Heart right ventricle (tissue), 16 donors: ENCODE data around the gene RNF144A. TPM values are rescaled to one million over a fixed set of nuclear protein-coding genes. Genes with fewer than 3 reads are reported as not detected.

ENCODE experiments used
- ATAC-seq, 8 donors: fragments of 200-7000 bp; cut with Tn5 transposase; one replicate each; pipeline ENCODE4 v1.9.1; 2020; ENCODE audit warnings: mild to moderate bottlenecking in 8 of 8, moderate library complexity in 8 of 8, moderate number of reproducible peaks in 1 of 8
- DNase-seq, 2 donors: peaks; one replicate each; pipeline ENCODE4 v3.0.0-alpha.2; 2020
- H3K27ac ChIP-seq, 10 donors: fragments of 200-600 bp; sonication (generic) in 2 of 10; one replicate each; pipeline versions ENCODE4 v1.5.0 to v1.8.0; 2020 to 2022; ENCODE audit warnings: mild to moderate bottlenecking in 3 of 10
- H3K27me3 ChIP-seq, 7 donors: fragments of 200-600 bp; one replicate each; pipeline ENCODE4 v1.8.0; 2021 to 2022; ENCODE audit warnings: mild to moderate bottlenecking in 2 of 7
- H3K36me3 ChIP-seq, 9 donors: fragments of 200-600 bp; sonication (generic) in 1 of 9; one replicate each; pipeline versions ENCODE4 v1.5.0 to v1.8.0; 2020 to 2022; ENCODE audit warnings: mild to moderate bottlenecking in 2 of 9
- H3K4me1 ChIP-seq, 9 donors: fragments of 200-600 bp; sonication (generic) in 1 of 9; one replicate each; pipeline versions ENCODE4 v1.5.0 to v1.8.0; 2020 to 2022; ENCODE audit warnings: mild to moderate bottlenecking in 4 of 9
- H3K4me3 ChIP-seq, 10 donors: fragments of 200-600 bp; sonication (generic) in 2 of 10; one replicate each; pipeline versions ENCODE4 v1.5.0 to v1.8.0; 2020 to 2022; ENCODE audit warnings: mild to moderate bottlenecking in 7 of 10, moderate library complexity in 2 of 10
- H3K9me3 ChIP-seq, 11 donors: fragments of 200-600 bp in 10 of 11; sonication (generic) in 2 of 11; one replicate each; pipeline versions ENCODE4 v1.5.0 to v1.8.0; 2013 to 2022; ENCODE audit warnings: mild to moderate bottlenecking in 2 of 11, control low read depth in 1 of 11, moderate library complexity in 1 of 11
- WGBS, 2 donors: extraction: QIAGEN DNeasy Blood & Tissue Kit; methylation state at CpG; one replicate each; pipeline ENCODE4 v1.1.7; 2013; ENCODE audit warnings: inconsistent platforms in 1 of 2; 5-methylcytosine and 5-hydroxymethylcytosine counted together
- intact Hi-C, 10 donors: fragments of 100-400 bp; cut with DNase I; formaldehyde crosslinking; loops; one replicate each; pipeline versions ENCODE4 v1.11.1 to v1.14.2; 2022
- polyA plus RNA-seq, 2 donors: library from polyadenylated mRNA; stranded (reverse); fragments of 200-250 nt; gene quantifications; one replicate each; pipeline ENCODE4 v1.2.3, GENCODE V29; 2013
- total RNA-seq, 10 donors: library from RNA; stranded (reverse); fragmentation: NEBNext Ultra II Directional in 3 of 10; extraction: Animal tissue kit (Norgen Biotek cat#: 25700) in 3 of 10; gene quantifications; one replicate each; pipeline versions ENCODE4 v1.2.1 to v1.2.4, GENCODE V29; 2021 to 2023
- TF ChIP-seq, protein P1 (sequence below), 9 donors: fragments of 200-600 bp; sonication (generic) in 2 of 9; IDR thresholded peaks; one replicate each; pipeline versions ENCODE4 v1.5.0 to v1.8.0; 2021 to 2022; ENCODE audit warnings: antibody characterized with exemption in 9 of 9, mild to moderate bottlenecking in 5 of 9, moderate library complexity in 1 of 9
- donor health status: Arrhythmogenic right ventricular cardiomyopathy.
- donor health status: ischemic (EF 13 %, LVEDD 7.1; RV severe dilation, severe dysfunction).
- donor health status: healthy with polysubstance abuse.
- donor health status: DM: no; HTN: yes; CAD: no.
- donor health status: DM: no; HTN: no; CAD: no.
- donor health status: ischemic (EF 25% LVEDD 6.9; RV normal size, moderate dysfunction).
- donor health status: ischemic (EF 25% LVEDD 5.7; RV mildly dilated, moderate dysfunction).
- donor health status: healthy.
- donor health status: DM: yes; HTN: yes; CAD: no.
- donor health status: Ischemic cardiomyopathy.
- donor health status: ischemic (EF 35%, LVEDD 5.7; RV mildly dilated, moderate dysfunction).
- donor health status: nonischemic (EF 11% LVEDD 7.7; RV severe dilation, severe dysfunction).
- donor health status: DM: yes; HTN: yes; CAD: no.
- donor health status: PGD.
- donor health status: ischemic (EF 29% LVEDD 5.4; RV normal size, mild dysfunction).
- donor health status: nonischemic (EF 23%, LVEDD 6.1; RV moderate dilation, normal function).

RNF144A gene
- total and polyA plus RNA-seq, 12 donors: 3.6 to 19.7 (median 11.6) TPM

DNA sequence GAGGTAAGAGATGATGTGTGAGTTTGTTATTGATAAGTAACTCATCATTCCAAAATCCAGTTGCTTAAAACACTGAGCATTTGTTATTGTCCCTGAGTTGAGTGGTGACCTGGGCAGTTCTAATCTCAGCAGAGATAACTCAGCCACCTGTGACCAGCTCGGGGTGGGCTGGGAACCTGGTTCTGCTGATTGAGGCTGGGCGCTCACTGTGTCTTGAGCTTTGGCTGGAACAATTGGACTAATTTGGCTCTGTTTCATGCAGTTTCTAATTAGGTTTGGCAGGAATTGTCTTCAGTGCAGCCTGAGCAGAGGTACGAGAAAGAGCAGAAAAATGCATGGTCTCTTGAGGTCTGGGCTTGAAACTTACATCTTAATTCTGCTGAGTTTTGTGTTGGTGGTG, 144.7 kb downstream of the RNF144A start:
- Histone ChIP-seq H3K4me3 (no peak overlapping the region), H3K9me3 (peaks cover 0 to 11% (median 0%) of the 10 kb centered on the region in 11 donors), H3K4me1 (peaks cover 0 to 29% (median 0%) of the 10 kb centered on the region in 9 donors), H3K27ac (no peak overlapping the region), H3K36me3 (no peaks in the 10 kb centered on the region), H3K27me3 (no peaks in the 10 kb centered on the region)
- ATAC-seq (no peak), DNase-seq (no peak)
- TF ChIP-seq, protein P1, sequence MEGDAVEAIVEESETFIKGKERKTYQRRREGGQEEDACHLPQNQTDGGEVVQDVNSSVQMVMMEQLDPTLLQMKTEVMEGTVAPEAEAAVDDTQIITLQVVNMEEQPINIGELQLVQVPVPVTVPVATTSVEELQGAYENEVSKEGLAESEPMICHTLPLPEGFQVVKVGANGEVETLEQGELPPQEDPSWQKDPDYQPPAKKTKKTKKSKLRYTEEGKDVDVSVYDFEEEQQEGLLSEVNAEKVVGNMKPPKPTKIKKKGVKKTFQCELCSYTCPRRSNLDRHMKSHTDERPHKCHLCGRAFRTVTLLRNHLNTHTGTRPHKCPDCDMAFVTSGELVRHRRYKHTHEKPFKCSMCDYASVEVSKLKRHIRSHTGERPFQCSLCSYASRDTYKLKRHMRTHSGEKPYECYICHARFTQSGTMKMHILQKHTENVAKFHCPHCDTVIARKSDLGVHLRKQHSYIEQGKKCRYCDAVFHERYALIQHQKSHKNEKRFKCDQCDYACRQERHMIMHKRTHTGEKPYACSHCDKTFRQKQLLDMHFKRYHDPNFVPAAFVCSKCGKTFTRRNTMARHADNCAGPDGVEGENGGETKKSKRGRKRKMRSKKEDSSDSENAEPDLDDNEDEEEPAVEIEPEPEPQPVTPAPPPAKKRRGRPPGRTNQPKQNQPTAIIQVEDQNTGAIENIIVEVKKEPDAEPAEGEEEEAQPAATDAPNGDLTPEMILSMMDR (IDR thresholded peaks at IDR 0.05): no peak
- intact Hi-C loops: no loop called here
- 84 to 90% methylated on average over 3 of the region's 3 CpGs for WGBS, 2 donors

DNA sequence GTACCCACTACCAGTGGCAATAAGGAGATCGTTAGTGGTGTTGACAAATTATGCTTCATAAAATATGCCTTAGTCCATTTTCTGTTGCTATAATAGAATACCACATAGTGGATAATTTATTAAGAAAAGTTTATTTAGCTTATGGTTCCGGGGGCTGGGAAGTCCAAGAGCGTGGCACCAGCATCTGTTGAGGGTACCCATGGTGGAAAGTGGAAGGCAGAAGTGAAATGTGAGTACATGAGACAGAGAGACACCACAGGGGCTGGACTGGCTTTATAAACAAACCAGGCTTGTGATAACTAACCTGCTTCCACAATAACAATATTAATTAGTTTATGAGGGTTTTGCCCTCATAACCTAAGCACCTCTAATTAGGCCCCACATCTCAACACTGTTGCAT, 146.6 kb downstream of the RNF144A start:
- no peaks in the 10 kb centered on the region for H3K27me3 ChIP-seq
- DNase-seq: no peak
- no peak for ATAC-seq
- WGBS, 2 donors: 65 to 78% methylated on average over 3 of the region's 3 CpGs
- peaks cover 0 to 12% (median 0%) of the 10 kb centered on the region in 9 donors for H3K4me1 ChIP-seq
- TF ChIP-seq, protein P1 (IDR thresholded peaks at IDR 0.05): no peak
- intact Hi-C loops: no loop called here
- H3K36me3 ChIP-seq: no peaks in the 10 kb centered on the region
- no peak overlapping the region for H3K4me3 ChIP-seq
- H3K9me3 ChIP-seq: peaks cover 0 to 11% (median 0%) of the 10 kb centered on the region in 11 donors
- no peak overlapping the region for H3K27ac ChIP-seq

DNA sequence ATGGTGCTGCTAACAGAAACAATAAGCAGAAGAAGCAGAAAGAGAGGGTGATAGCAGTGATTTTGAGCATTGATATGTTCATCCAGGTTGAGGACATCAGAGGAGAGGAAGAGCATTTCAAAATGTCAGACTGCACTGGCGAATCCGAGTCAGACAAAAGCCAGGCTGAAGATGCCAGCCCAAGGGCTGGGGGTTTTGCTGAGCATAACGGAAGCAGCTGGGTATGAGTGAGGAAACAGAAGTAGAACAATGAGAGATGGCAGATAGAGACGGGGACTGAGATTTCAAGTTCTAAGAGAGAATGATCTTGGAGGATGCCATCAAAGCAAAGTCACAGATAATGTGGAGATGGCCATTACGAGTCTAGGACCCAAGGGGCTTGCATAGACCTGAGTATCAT, 151.2 kb downstream of the RNF144A start:
- Histone ChIP-seq H3K36me3 (no peaks in the 10 kb centered on the region), H3K27ac (no peak overlapping the region), H3K4me3 (no peak overlapping the region), H3K27me3 (no peaks in the 10 kb centered on the region), H3K9me3 (peaks cover 0 to 5% (median 0%) of the 10 kb centered on the region in 11 donors), H3K4me1 (peaks cover 0 to 3% (median 0%) of the 10 kb centered on the region in 9 donors)
- ATAC-seq (no peak), DNase-seq (no peak)
- TF ChIP-seq, protein P1 (IDR thresholded peaks at IDR 0.05): no peak
- intact Hi-C loops: no loop called here
- 92 to 95% methylated on average over 5 of the region's 5 CpGs for WGBS, 2 donors

DNA sequence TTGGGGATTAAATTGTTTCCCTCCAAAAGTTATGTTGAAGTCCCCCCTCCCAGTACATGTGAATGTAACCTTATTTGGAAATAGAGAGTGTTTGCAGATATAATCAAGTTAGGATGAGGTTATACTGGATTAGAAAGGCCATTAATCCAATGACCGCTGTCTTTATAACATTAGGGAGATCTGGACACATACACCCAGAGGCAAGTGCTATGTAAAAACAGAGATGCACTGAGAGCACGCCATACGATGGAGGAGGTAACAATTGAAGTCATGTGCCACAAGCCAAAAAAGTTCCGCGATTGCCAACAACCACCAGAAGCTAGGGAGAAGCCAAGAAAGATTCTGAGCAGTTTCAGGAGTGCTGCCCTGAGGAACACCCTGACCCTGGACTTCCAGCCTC, 153.3 kb downstream of the RNF144A start:
- TF ChIP-seq, protein P1 (IDR thresholded peaks at IDR 0.05): no peak
- Histone ChIP-seq H3K9me3 (no peaks in the 10 kb centered on the region), H3K27me3 (no peaks in the 10 kb centered on the region), H3K4me1 (peaks cover 0 to 3% (median 0%) of the 10 kb centered on the region in 9 donors), H3K4me3 (no peak overlapping the region), H3K27ac (no peak overlapping the region), H3K36me3 (no peaks in the 10 kb centered on the region)
- ATAC-seq: no peak
- 81 to 86% methylated on average over 5 of the region's 5 CpGs for WGBS, 2 donors
- intact Hi-C loops: no loop called here
- DNase-seq: no peak
